GM06990 (cell line): ENCODE measurements around the gene CAMK2G.

ENCODE experiments used
- DNase-seq: peaks from one replicate; pipeline ENCODE4 v3.0.0-alpha.2; 2011; ENCODE audit not compliant: insufficient read length; ENCODE audit errors: extremely low read depth
- H3K27me3 ChIP-seq: replicated peaks from 2 replicates; pipeline ENCODE4 v1.6.0; 2011; ENCODE audit warnings: low read length; ENCODE audit not compliant: control insufficient read depth, insufficient read depth
- H3K36me3 ChIP-seq: 2 replicates; pipeline ENCODE4 v1.5.1; 2011; ENCODE audit warnings: low read length; ENCODE audit not compliant: control insufficient read depth, insufficient read depth
- H3K4me3 ChIP-seq: replicated peaks from 2 replicates; pipeline ENCODE4 v1.5.1; 2011; ENCODE audit warnings: low read depth, mild to moderate bottlenecking, control low read depth, low read length
- TF ChIP-seq, protein P1 (sequence below): IDR thresholded peaks from 2 replicates; pipeline ENCODE4 v1.5.1; 2011; ENCODE audit warnings: low read length, control low read depth, mild to moderate bottlenecking, inconsistent platforms; ENCODE audit not compliant: insufficient read depth, poor library complexity, severe bottlenecking

The CAMK2G gene

DNA sequence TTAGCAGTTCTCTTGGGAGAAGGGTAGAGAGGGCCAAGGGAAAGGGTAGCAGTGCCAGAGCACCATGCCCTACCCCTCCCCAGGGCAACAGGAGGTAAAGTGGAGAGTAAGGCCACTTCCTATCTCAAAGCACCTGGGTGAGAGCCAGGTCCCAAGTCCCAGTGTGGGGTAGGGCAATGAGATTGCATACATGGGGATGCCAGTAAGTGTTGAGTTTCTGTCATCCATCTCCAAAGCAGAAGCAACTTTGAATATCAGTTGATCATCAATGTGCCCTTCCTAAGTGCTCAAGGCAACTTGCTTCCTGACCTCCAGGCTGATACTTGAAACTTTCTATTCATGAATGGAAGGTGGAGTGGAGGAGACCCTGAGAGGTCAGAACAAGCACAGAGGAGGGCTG, 2.2 kb upstream of the CAMK2G start:
- Histone ChIP-seq H3K27me3 (no peaks in the 10 kb centered on the region), H3K36me3 (no peaks in the 10 kb centered on the region), H3K4me3 (no peak overlapping the region)
- DNase-seq, result no peak
- TF ChIP-seq, protein P1, sequence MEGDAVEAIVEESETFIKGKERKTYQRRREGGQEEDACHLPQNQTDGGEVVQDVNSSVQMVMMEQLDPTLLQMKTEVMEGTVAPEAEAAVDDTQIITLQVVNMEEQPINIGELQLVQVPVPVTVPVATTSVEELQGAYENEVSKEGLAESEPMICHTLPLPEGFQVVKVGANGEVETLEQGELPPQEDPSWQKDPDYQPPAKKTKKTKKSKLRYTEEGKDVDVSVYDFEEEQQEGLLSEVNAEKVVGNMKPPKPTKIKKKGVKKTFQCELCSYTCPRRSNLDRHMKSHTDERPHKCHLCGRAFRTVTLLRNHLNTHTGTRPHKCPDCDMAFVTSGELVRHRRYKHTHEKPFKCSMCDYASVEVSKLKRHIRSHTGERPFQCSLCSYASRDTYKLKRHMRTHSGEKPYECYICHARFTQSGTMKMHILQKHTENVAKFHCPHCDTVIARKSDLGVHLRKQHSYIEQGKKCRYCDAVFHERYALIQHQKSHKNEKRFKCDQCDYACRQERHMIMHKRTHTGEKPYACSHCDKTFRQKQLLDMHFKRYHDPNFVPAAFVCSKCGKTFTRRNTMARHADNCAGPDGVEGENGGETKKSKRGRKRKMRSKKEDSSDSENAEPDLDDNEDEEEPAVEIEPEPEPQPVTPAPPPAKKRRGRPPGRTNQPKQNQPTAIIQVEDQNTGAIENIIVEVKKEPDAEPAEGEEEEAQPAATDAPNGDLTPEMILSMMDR, result no peak

DNA sequence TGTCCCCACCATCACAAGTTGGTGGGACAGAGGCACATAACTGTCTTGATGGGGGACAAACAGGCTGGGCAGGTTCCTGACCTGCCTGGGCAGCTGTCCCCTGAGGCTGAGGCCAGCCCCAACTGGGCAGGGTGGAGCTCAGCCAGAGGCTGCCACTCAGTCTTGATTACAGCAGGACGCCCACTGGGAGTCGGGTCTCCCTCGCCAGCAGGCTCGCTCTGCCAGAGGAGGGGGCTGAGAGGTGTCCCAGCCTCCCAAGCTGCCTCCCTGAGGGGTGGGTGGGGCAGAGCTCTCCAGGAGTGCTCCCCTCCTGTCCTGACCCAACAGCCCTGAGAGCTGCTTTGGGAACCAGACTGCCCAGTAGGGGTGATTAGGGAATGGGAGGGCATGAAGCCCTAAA, 1.8 kb upstream of the CAMK2G start:
- Histone ChIP-seq H3K27me3 (no peaks in the 10 kb centered on the region), H3K4me3 (no peak overlapping the region), H3K36me3 (no peaks in the 10 kb centered on the region)
- TF ChIP-seq, protein P1, result no peak
- DNase-seq, result no peak

DNA sequence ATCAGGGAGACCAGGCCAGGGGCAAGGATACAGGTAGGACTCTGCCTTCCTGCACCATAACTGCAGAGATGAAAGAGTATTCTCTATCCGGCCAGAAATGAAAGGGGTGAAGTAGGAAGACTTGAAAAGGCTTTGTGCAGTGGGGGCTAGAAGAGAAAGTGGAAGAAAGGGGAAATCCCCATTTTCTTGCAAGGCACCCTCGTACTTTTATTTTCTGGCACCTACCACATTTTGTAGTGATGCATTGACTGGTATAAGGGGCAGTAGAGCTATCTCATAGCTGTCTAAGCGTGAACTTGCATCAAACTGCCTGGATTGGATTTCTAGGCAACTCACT, 752 bp upstream of the CAMK2G start:
- TF ChIP-seq, protein P1, result no peak
- H3K4me3 ChIP-seq, result peak overlapping the region; percentile 78
- H3K36me3 ChIP-seq, result no peaks in the 10 kb centered on the region
- no peaks in the 10 kb centered on the region for H3K27me3 ChIP-seq
- DNase-seq, result no peak

DNA sequence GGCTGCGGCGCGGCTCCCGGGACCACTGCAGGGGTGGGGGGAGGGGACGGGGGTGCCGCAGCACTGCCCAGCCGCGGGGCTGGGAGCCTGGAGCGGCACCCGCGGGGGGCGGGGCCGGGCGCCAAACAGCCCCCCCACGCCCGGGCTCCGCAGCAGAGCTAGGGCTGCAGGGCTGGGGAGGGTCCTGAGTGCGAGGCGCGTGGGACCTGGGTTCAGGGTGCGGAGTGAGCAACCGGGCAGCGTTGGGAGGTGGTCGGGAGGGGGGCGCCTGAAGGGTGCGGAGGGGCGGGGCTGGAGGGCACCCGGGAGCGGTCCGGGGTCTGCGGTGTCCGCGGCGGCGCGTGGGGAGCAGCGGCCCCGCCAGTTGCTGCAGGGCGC, 528 bp downstream of the CAMK2G start:
- Histone ChIP-seq H3K4me3 (peak overlapping the region; percentile 84), H3K36me3 (no peaks in the 10 kb centered on the region; the same call in none of the 2 replicates), H3K27me3 (no peaks in the 10 kb centered on the region)
- TF ChIP-seq, protein P1, result no peak
- no peak for DNase-seq

DNA sequence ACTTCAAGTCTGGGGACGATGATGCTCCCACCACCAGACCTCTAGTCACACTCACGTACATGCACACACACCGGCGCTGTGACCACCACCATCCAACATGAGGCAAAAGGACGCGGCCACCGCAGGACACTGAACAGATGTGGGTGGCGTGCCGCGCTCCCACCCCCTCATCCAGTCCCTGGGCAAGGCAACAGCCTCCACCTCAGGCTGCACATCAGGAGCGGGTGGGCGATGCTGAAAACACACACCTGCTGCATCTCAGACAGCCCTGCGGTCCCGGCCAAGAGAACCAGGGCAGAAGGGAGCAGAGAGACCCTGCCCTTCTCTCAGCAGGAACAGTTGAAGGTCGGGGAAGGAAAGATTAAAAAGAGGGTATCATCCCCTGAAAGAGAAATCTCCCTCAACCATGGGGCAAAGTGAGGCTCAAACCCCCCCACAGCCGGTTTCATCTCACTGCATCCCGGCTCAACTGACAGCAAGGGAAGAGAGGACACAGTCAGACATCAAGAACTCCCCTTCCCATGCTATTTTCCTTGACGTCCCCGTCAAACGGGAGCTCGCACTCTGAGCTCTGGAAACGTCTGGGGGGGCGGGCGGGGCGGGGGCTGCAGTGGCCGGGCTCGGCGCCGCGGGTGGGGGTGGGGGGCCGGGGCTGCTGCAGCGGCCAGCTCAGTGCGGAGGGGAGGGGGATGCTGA, 1.1 kb downstream of the CAMK2G start:
- TF ChIP-seq, protein P1, result no peak
- Histone ChIP-seq H3K4me3 (peak overlapping the region; percentile 84), H3K36me3 (no peaks in the 10 kb centered on the region; the same call in none of the 2 replicates), H3K27me3 (no peaks in the 10 kb centered on the region)
- DNase-seq, result no peak

DNA sequence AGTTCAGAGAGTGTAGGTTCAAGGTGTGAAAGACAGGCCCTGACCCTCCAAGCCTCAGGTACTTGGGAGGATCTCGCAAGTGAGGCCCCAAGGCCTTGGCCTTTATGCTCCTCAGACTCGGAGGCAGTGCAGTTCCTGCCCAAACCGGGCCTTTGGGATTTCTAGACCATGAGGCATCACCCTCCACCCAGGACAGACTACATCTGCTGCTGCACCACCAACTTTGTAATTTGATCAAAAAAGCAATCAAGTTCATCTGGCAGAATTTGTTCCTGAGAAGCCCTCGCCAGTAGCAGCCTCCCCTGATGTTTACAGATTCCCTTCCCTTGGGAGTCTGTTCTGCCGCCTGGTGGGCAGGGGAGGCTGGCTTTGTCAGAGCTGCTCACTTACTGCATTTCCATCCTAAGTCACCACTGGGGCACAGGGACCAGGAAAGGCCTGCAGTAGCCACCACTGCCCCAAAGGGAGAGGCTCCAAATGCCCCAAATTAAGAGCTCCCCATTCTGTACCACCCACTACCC, 2.1 kb downstream of the CAMK2G start:
- TF ChIP-seq, protein P1, result no peak
- no peaks in the 10 kb centered on the region for H3K27me3 ChIP-seq
- H3K4me3 ChIP-seq, result no peak overlapping the region
- DNase-seq, result no peak
- H3K36me3 ChIP-seq, result peaks cover 2% of the 10 kb centered on the region
